Coronary artery (tissue), 2 donors: ENCODE results near the gene SPAG9.
"Not testable (repeated sequence)": the region's sequence is repeated elsewhere in the genome, so short reads cannot be mapped to it uniquely, and the experiment has no call there.

Source experiments
- DNase-seq: peaks from one replicate; pipeline ENCODE4 v3.0.0-alpha.2; 2017; ENCODE audit warnings: low spot score
- H3K27ac ChIP-seq, 2 donors: fragments of 200-600 bp; sonication (generic); one replicate each; pipeline ENCODE4 v1.5.1; 2016 to 2019
- H3K4me3 ChIP-seq: fragments of 200-600 bp; sonication (generic); 2 replicates; pipeline ENCODE4 v1.5.1; 2016; ENCODE audit warnings: mild to moderate bottlenecking, moderate library complexity
- TF ChIP-seq, protein P1 (sequence below): fragments of 200-600 bp; sonication (generic); IDR thresholded peaks from one replicate; pipeline ENCODE4 v1.5.1; 2019; ENCODE audit warnings: antibody characterized with exemption

The SPAG9 gene

GRCh38 chr17:51103050-51103449 lies 17.6 kb downstream of the SPAG9 start:
- Histone ChIP-seq H3K27ac (no peak overlapping the region), H3K4me3 (no peak overlapping the region)
- no peak for DNase-seq
- TF ChIP-seq, protein P1, sequence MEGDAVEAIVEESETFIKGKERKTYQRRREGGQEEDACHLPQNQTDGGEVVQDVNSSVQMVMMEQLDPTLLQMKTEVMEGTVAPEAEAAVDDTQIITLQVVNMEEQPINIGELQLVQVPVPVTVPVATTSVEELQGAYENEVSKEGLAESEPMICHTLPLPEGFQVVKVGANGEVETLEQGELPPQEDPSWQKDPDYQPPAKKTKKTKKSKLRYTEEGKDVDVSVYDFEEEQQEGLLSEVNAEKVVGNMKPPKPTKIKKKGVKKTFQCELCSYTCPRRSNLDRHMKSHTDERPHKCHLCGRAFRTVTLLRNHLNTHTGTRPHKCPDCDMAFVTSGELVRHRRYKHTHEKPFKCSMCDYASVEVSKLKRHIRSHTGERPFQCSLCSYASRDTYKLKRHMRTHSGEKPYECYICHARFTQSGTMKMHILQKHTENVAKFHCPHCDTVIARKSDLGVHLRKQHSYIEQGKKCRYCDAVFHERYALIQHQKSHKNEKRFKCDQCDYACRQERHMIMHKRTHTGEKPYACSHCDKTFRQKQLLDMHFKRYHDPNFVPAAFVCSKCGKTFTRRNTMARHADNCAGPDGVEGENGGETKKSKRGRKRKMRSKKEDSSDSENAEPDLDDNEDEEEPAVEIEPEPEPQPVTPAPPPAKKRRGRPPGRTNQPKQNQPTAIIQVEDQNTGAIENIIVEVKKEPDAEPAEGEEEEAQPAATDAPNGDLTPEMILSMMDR = no peak

- TF ChIP-seq, protein P1 = no peak
- DNase-seq = no peak
- Histone ChIP-seq H3K27ac (no peak overlapping the region), H3K4me3 (no peak overlapping the region)
These were observed 22.8 kb downstream of the SPAG9 start for GRCh38 chr17:51097708-51098446.

DNA sequence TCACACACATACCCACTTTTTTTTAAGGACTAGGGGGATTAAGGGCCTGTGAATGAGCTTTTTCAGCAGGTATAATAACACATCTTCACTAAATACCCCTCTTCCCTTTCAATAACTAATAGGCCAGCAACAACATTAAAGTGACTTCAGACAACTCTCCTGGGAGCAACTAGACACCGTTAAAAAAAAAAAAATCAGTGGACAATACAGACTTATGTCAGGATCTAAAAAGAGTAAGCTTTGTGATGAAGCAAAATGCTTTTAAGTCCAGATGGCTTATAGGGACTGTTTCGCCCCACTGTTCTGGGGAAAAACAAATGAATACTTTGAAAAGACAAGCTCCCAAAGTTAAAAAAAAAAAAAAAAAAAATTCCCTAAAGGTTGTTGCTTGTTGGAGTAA lies 29.0 kb downstream of the SPAG9 start:
- Histone ChIP-seq H3K27ac (no peak overlapping the region), H3K4me3 (no peak overlapping the region)
- no peak for DNase-seq
- TF ChIP-seq, protein P1 = no peak

GRCh38 chr17:51088868-51089267 lies 31.8 kb downstream of the SPAG9 start:
- not testable (repeated sequence) for DNase-seq, H3K27ac ChIP-seq, H3K4me3 ChIP-seq

DNA sequence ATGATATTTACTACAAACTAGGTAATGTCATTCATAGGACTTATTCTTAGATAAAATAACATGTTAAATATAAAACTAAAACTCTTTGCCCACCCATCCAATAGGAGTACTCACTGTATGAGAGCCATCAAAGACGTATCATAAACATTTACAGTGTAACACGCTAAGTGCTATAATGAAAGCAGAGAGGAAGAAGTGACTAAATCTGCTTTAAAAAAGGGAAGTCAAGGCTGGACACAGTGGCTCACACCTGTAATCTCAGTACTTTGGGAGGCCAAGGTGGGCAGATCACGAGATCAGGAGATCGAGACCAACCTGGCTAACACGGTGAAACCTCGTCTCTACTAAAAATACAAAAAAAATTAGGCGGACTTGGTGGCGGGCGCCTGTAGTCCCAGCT lies 32.4 kb downstream of the SPAG9 start:
- Histone ChIP-seq H3K27ac (no peak overlapping the region), H3K4me3 (no peak overlapping the region)
- TF ChIP-seq, protein P1 = no peak
- DNase-seq = no peak

- H3K4me3 ChIP-seq = no peak overlapping the region
- TF ChIP-seq, protein P1 = no peak
- no peak for DNase-seq
- no peak overlapping the region for H3K27ac ChIP-seq
These were observed 33.5 kb downstream of the SPAG9 start for GRCh38 chr17:51087072-51087757.

- TF ChIP-seq, protein P1 = no peak
- DNase-seq = no peak
- Histone ChIP-seq H3K4me3 (no peak overlapping the region), H3K27ac (no peak overlapping the region)
These were observed 35.4 kb downstream of the SPAG9 start for GRCh38 chr17:51085150-51085805.
